GM23338 (cell line): ENCODE results near the gene ARHGEF3.

Source experiments
- CREB1 ChIP-seq: fragments of 250-450 bp; sonication (Bioruptor Pico); IDR thresholded peaks from 2 replicates; pipeline ENCODE4 v1.5.0; 2020; ENCODE audit warnings: low read depth, mild to moderate bottlenecking, moderate library complexity
- EZH2 ChIP-seq: fragments of 200-600 bp; sonication (generic); IDR thresholded peaks from one replicate; pipeline ENCODE4 v1.8.0; 2017; ENCODE audit warnings: antibody characterized with exemption, mild to moderate bottlenecking, low read depth; ENCODE audit not compliant: unreplicated experiment
- EZH2phosphoT487 ChIP-seq: fragments of 200-600 bp; sonication (generic); IDR thresholded peaks from one replicate; pipeline ENCODE4 v1.8.1; 2018; ENCODE audit warnings: antibody characterized with exemption; ENCODE audit not compliant: unreplicated experiment
- JUNB ChIP-seq: IDR thresholded peaks from one replicate; pipeline ENCODE4 v1.6.1; 2016; ENCODE audit warnings: antibody characterized with exemption; ENCODE audit not compliant: unreplicated experiment
- NANOG ChIP-seq: IDR thresholded peaks from 2 replicates; pipeline ENCODE4 v1.6.1; 2016; ENCODE audit warnings: antibody characterized with exemption, borderline replicate concordance
- POLR2AphosphoS5 ChIP-seq: IDR thresholded peaks from 2 replicates; pipeline ENCODE4 v1.6.1; 2016; ENCODE audit warnings: antibody characterized with exemption, low read depth
- ZNF114 ChIP-seq: fragments of 250-450 bp; sonication (Bioruptor Pico); IDR thresholded peaks from 2 replicates; pipeline ENCODE4 v1.5.0; 2020; ENCODE audit warnings: mild to moderate bottlenecking, moderate library complexity
- ZNF462 ChIP-seq: fragments of 250-450 bp; sonication (Bioruptor Pico); IDR thresholded peaks from 2 replicates; pipeline ENCODE4 v1.5.0; 2020; ENCODE audit warnings: mild to moderate bottlenecking, moderate library complexity
- TF ChIP-seq, protein P1 (sequence below): IDR thresholded peaks from one replicate; pipeline ENCODE4 v1.6.1; 2018; ENCODE audit warnings: antibody characterized with exemption; ENCODE audit not compliant: unreplicated experiment
- TF ChIP-seq, protein P2 (sequence below), 2 experiments: fragments of 200-600 bp in 1 of 2; sonication (generic) in 1 of 2; conservative IDR thresholded peaks; 2 replicates each; pipeline versions ENCODE4 v1.5.1 to v1.6.1; 2016 to 2017; ENCODE audit warnings: antibody characterized with exemption in 2 of 2, low read depth in 2 of 2, mild to moderate bottlenecking in 2 of 2, moderate library complexity in 1 of 2

DNA sequence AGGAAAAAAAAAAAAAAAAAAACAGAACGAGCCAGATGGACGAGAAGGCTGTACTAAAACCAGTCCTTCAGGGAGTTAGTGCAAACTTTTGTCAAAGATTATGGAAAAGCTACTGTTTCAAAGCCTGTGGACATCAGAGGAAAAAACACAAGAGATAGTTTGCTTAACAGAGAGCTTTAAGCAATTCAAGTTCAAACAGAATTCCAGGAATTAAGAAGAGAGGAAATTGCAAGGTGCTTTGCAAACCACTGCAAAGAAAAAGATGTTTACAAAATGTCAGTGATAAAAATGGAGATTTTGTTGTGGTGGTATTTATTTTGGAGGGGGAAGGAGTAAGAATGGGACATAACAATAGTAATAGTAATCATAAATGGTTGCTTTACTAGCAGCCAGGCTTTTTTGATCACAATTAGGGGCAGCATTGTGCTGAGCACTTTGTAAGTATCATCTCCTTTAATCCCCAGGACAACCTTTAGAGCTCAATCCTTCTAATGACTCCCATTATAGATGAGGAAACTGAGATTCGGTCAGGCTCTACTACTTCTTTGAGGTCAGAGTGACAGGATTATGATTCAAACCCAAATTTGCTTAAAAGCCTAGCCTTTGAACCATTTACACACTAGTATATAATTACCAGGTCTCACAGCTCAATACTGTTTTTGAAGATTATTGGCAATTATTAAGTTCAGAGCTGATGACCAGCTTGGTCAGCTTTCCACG lies 22.4 kb upstream of the ARHGEF3 start:
- TF ChIP-seq POLR2AphosphoS5, result no peak
- TF ChIP-seq, protein P1, sequence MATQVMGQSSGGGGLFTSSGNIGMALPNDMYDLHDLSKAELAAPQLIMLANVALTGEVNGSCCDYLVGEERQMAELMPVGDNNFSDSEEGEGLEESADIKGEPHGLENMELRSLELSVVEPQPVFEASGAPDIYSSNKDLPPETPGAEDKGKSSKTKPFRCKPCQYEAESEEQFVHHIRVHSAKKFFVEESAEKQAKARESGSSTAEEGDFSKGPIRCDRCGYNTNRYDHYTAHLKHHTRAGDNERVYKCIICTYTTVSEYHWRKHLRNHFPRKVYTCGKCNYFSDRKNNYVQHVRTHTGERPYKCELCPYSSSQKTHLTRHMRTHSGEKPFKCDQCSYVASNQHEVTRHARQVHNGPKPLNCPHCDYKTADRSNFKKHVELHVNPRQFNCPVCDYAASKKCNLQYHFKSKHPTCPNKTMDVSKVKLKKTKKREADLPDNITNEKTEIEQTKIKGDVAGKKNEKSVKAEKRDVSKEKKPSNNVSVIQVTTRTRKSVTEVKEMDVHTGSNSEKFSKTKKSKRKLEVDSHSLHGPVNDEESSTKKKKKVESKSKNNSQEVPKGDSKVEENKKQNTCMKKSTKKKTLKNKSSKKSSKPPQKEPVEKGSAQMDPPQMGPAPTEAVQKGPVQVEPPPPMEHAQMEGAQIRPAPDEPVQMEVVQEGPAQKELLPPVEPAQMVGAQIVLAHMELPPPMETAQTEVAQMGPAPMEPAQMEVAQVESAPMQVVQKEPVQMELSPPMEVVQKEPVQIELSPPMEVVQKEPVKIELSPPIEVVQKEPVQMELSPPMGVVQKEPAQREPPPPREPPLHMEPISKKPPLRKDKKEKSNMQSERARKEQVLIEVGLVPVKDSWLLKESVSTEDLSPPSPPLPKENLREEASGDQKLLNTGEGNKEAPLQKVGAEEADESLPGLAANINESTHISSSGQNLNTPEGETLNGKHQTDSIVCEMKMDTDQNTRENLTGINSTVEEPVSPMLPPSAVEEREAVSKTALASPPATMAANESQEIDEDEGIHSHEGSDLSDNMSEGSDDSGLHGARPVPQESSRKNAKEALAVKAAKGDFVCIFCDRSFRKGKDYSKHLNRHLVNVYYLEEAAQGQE, result no peak
- TF ChIP-seq JUNB, result no peak
- TF ChIP-seq, protein P2, sequence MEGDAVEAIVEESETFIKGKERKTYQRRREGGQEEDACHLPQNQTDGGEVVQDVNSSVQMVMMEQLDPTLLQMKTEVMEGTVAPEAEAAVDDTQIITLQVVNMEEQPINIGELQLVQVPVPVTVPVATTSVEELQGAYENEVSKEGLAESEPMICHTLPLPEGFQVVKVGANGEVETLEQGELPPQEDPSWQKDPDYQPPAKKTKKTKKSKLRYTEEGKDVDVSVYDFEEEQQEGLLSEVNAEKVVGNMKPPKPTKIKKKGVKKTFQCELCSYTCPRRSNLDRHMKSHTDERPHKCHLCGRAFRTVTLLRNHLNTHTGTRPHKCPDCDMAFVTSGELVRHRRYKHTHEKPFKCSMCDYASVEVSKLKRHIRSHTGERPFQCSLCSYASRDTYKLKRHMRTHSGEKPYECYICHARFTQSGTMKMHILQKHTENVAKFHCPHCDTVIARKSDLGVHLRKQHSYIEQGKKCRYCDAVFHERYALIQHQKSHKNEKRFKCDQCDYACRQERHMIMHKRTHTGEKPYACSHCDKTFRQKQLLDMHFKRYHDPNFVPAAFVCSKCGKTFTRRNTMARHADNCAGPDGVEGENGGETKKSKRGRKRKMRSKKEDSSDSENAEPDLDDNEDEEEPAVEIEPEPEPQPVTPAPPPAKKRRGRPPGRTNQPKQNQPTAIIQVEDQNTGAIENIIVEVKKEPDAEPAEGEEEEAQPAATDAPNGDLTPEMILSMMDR (conservative IDR thresholded peaks at IDR 0.05; ENCODE audit: low read depth in 2 of 2), result no peak
- TF ChIP-seq EZH2phosphoT487, result no peak
- no peak for TF ChIP-seq EZH2
- no peak for TF ChIP-seq CREB1 (CRISPR knock-in tag)
- no peak for TF ChIP-seq ZNF462 (CRISPR knock-in tag)
- TF ChIP-seq ZNF114 (CRISPR knock-in tag), result no peak
- no peak for TF ChIP-seq NANOG
